ENCODE results near the gene GPR78. TPM values are rescaled to one million over a fixed set of nuclear protein-coding genes. Genes with fewer than 3 reads are reported as not detected.

The GPR78 gene
- total RNA-seq, 1 donor from 2014 or later, result 0.09 TPM

DNA sequence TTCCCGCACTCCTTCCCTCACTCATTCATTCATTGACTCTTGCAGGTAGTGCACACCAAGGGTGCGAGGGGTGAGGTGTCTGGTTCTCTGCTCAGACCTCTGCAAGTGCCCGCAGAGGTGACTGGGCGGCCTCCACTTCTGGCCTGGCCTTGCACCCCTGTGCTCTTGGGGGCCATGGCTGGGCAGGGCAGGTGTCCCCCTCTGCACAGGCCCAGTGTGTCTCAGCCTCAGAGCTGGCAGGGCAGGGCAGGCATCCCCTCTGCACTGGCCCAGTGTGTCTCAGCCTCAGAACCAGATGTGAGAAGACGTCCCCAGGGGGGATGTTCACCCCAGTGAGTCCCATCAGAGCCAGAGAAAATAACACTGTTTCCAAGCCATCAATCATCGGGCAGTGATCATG lies 29.2 kb downstream of the GPR78 start:
- peaks cover 5% of the 10 kb centered on the region for H3K27me3 Mint-ChIP-seq (ENCODE audit: insufficient read depth, low read depth)
- TF ChIP-seq EZH2 (IDR thresholded peaks at IDR 0.05), result no peak
- no peak for TF ChIP-seq EZH2phosphoT487 (IDR thresholded peaks at IDR 0.05)
- TF ChIP-seq, protein P1, sequence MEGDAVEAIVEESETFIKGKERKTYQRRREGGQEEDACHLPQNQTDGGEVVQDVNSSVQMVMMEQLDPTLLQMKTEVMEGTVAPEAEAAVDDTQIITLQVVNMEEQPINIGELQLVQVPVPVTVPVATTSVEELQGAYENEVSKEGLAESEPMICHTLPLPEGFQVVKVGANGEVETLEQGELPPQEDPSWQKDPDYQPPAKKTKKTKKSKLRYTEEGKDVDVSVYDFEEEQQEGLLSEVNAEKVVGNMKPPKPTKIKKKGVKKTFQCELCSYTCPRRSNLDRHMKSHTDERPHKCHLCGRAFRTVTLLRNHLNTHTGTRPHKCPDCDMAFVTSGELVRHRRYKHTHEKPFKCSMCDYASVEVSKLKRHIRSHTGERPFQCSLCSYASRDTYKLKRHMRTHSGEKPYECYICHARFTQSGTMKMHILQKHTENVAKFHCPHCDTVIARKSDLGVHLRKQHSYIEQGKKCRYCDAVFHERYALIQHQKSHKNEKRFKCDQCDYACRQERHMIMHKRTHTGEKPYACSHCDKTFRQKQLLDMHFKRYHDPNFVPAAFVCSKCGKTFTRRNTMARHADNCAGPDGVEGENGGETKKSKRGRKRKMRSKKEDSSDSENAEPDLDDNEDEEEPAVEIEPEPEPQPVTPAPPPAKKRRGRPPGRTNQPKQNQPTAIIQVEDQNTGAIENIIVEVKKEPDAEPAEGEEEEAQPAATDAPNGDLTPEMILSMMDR (IDR thresholded peaks at IDR 0.05), result no peak
- no peaks in the 10 kb centered on the region for H3K36me3 Mint-ChIP-seq

GRCh38 chr4:8609824-8610350 lies 29.7 kb downstream of the GPR78 start:
- H3K36me3 ChIP-seq, result no peaks in the 10 kb centered on the region
- no peak overlapping the region for H3K4me3 ChIP-seq
- H3K4me2 ChIP-seq, result no peak overlapping the region

More for the DNA sequence above, 29.2 kb downstream of the GPR78 start:
- no peak overlapping the region for H3K4me3 Mint-ChIP-seq
- no peak overlapping the region for H3K27ac Mint-ChIP-seq
- no peaks in the 10 kb centered on the region for H3K4me1 Mint-ChIP-seq
- no peaks in the 10 kb centered on the region for H3K4me1 ChIP-seq
- no peaks in the 10 kb centered on the region for H3F3A ChIP-seq (ENCODE audit: low read depth)
- H3K27ac ChIP-seq, result no peak overlapping the region
- H3K4me3 ChIP-seq, result no peak overlapping the region
- H3K9me3 ChIP-seq (ENCODE audit: low read depth), result no peaks in the 10 kb centered on the region
- H3K36me3 ChIP-seq, result no peaks in the 10 kb centered on the region
- H3K9me3 Mint-ChIP-seq, result no peaks in the 10 kb centered on the region
- H3K79me2 ChIP-seq (ENCODE audit: low read depth), result no peaks in the 10 kb centered on the region
- H2AFZ ChIP-seq (replicated peaks), result no peak overlapping the region
- no peak overlapping the region for H3K4me2 ChIP-seq
- DNase-seq (ENCODE audit: low spot score), result no peak
- no peaks in the 10 kb centered on the region for H3K27me3 ChIP-seq
- H4K20me1 ChIP-seq (ENCODE audit: low read depth), result no peaks in the 10 kb centered on the region
- H3K9ac ChIP-seq, result no peak overlapping the region

GRCh38 chr4:8610858-8611616 lies 30.8 kb downstream of the GPR78 start:
- no peak overlapping the region for H3K4me3 Mint-ChIP-seq
- H3K9me3 ChIP-seq (ENCODE audit: low read depth), result no peaks in the 10 kb centered on the region
- no peaks in the 10 kb centered on the region for H3K9me3 Mint-ChIP-seq
- H3K27me3 ChIP-seq, result no peaks in the 10 kb centered on the region
- peaks cover 5% of the 10 kb centered on the region for H3K27me3 Mint-ChIP-seq (ENCODE audit: insufficient read depth, low read depth)
- no peaks in the 10 kb centered on the region for H3K79me2 ChIP-seq (ENCODE audit: low read depth)
- no peaks in the 10 kb centered on the region for H4K20me1 ChIP-seq (ENCODE audit: low read depth)
- no peak overlapping the region for H3K9ac ChIP-seq
- no peak overlapping the region for H3K4me2 ChIP-seq
- H3K4me1 Mint-ChIP-seq, result no peaks in the 10 kb centered on the region
- no peaks in the 10 kb centered on the region for H3K36me3 ChIP-seq
- no peaks in the 10 kb centered on the region for H3K4me1 ChIP-seq
- H3K27ac ChIP-seq, result no peak overlapping the region
- H2AFZ ChIP-seq (replicated peaks), result no peak overlapping the region
- no peak for TF ChIP-seq EZH2 (IDR thresholded peaks at IDR 0.05)
- no peak for TF ChIP-seq EZH2phosphoT487 (IDR thresholded peaks at IDR 0.05)
- TF ChIP-seq, protein P1 (IDR thresholded peaks at IDR 0.05), result no peak
- no peaks in the 10 kb centered on the region for H3F3A ChIP-seq (ENCODE audit: low read depth)
- H3K36me3 Mint-ChIP-seq, result no peaks in the 10 kb centered on the region
- no peak overlapping the region for H3K4me3 ChIP-seq
- no peak for DNase-seq (ENCODE audit: low spot score)
- H3K27ac Mint-ChIP-seq, result no peak overlapping the region

More at GRCh38 chr4:8609824-8610350, 29.7 kb downstream of the GPR78 start:
- Histone ChIP-seq H3F3A (ENCODE audit: low read depth) (no peaks in the 10 kb centered on the region), H4K20me1 (ENCODE audit: low read depth) (no peaks in the 10 kb centered on the region), H2AFZ (replicated peaks) (no peak overlapping the region), H3K27ac (no peak overlapping the region), H3K9ac (no peak overlapping the region), H3K27me3 (no peaks in the 10 kb centered on the region), H3K79me2 (ENCODE audit: low read depth) (no peaks in the 10 kb centered on the region), H3K9me3 (ENCODE audit: low read depth) (no peaks in the 10 kb centered on the region), H3K4me1 (no peaks in the 10 kb centered on the region)
- Mint-ChIP-seq H3K27me3 (ENCODE audit: insufficient read depth, low read depth) (peaks cover 5% of the 10 kb centered on the region), H3K27ac (no peak overlapping the region), H3K4me1 (no peaks in the 10 kb centered on the region), H3K36me3 (no peaks in the 10 kb centered on the region), H3K4me3 (no peak overlapping the region), H3K9me3 (no peaks in the 10 kb centered on the region)
- no peak for TF ChIP-seq EZH2phosphoT487 (IDR thresholded peaks at IDR 0.05)
- TF ChIP-seq, protein P1 (IDR thresholded peaks at IDR 0.05), result no peak
- TF ChIP-seq EZH2 (IDR thresholded peaks at IDR 0.05), result no peak
- no peak for DNase-seq (ENCODE audit: low spot score)

All from neural progenitor cell (in vitro differentiated cells).